RPMI7951 (cell line): Measurements from ENCODE around the gene RSRP1. TPM values are rescaled to one million over a fixed set of nuclear protein-coding genes. Genes with fewer than 3 reads are reported as not detected.
"Not testable (repeated sequence)": the region's sequence is repeated elsewhere in the genome, so short reads cannot be mapped to it uniquely, and the experiment has no call there.

Experiments
- DNase-seq: peaks from one replicate; pipeline ENCODE4 v3.0.0-alpha.2; 2012; ENCODE audit warnings: low read depth
- total RNA-seq: library from RNA; depleted of rRNA; stranded (reverse); fragments of >200 nt; shearing (Covaris generic); gene quantifications from 2 replicates; pipeline ENCODE4 v1.2.3, GENCODE V29; 2014; rRNA removed

RSRP1 gene
- 57.9 and 59.5 TPM in 2 replicates for total RNA-seq

GRCh38 chr1:25247024-25247828 is at the start of gene RSRP1:
TSS of gene RSRP1 (minus strand) at chr1:25247454. CDS start at chr1:25246963, 491 bp downstream.
- peak; percentile 96 for DNase-seq

DNA sequence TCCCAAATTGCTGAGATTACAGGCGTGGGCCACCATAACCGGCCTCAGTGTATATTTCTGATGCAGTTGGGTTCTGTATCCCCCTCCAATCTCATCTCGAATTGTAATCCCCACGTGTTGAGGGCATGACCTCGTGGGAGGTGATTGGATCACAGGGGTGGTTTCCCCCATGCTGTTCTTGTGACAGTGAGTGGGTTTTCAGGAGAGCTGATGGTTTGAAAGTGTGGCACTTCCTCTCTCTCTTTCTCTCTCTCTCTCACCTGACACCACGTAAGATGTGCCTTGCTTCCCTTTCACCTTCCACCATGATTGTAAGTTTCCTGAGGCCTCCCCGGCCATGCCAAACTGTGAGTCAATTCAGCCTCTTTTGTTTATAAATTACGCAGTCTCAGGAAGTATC is 49.2 kb upstream of the RSRP1 start:
- DNase-seq = not testable (repeated sequence)

DNA sequence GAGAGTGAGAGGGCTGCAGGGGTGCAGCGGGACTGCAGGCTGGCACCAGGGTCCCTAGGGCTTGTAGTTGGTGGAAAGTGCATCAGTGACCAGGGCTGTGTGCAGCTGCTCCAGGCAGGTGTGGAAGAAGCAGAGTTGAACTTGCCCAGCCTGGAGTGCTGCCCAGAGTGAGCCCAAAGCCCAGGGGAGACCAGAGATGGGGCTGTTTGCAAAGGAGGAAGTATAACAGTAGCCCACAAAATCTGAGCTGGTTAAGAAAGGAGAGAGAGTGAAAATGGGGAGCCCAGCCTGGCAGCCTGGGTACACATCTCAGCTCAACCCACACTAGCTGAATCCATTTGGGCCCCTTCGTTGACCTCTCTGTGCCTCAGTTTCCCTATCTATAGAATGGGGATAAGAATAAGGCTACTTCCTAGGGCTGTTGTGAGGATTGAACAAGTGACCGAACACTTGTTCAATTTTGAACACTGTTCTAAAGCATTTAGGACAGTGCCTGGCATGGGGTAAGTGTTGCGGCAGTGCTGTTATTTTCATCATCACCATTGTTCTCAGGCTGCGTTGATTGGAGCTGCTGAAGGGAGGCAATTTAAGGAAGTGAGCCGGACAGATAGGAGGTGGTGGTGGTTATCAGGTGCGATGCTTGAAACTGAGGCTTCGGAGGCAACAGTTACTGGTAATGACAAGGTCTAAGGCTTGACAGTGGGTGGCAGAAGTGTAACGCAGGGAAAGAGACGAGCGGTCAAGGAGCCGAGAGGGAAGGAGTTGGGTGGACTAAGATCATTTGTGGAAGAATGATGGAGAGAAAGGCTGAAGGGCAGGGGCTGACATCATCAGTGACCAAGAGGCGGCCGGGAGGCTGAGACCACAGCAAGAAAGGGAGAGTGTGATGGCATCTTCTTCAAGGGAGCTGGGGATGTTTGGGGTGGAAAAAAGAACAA is 47.9 kb upstream of the RSRP1 start:
- DNase-seq = not testable (repeated sequence)

DNA sequence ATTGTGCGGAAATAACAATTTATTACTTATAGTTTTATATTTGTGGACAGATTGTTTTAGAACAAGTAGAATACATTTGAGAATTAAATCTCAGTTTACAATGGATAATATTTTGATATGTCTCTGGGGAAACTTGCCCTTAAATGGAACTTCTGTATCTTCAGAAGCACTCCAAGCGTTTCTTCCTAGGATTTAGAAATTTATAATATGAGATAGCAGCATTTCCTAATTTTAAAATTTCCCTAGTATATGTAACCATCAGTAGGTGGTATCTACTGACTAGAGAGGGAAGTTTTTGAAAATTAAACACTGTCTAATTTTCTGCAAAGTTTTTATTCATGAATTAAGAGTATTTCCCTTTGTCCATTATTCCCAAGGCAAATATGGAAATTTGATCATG is 46.2 kb upstream of the RSRP1 start:
- not testable (repeated sequence) for DNase-seq

DNA sequence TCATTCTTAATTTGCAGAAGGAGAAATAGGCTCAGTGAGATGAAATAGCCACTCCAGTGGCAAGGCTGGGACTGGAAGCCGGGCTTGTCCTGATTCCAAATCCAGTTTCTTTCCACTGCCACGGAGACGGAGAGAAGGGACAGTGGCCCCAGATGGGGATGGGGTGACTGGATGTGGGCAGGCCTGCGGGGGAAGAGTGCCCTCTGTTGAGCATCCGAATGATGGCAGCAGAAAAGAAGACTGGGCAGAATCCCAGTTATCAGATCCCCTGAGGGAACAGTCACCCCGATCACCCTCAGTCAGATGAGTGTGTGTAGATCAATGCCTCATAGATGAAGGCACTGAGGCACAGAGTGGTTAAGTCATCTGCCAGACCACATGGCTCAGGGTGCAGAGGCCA is 42.8 kb upstream of the RSRP1 start:
- DNase-seq = not testable (repeated sequence)

DNA sequence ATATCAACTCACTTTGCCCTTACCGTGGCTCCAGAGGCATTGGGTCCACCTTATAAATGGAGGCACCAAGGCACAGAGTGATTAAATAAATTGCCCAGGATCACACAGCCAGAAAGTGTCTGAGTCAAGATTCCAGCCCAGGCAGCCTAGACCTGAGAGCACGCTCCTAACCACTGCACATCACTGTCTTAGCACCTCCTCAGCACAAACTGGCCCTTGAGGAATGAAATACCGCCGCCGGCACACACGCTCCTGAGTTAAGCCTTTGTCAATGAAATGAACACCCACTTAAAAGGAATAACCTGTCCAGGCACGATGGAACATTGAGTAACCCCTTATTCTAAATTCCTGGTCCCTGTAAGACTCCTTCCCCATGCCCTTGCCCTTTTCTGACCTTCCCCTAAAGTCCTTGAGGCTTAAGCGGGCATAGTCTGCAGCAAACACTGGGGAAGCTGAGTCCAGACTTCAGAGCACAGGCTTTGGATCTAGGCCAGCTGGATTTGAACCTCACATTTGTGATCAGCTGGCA is 41.4 kb upstream of the RSRP1 start:
- not testable (repeated sequence) for DNase-seq

GRCh38 chr1:25287164-25287563 is 39.9 kb upstream of the RSRP1 start:
- not testable (repeated sequence) for DNase-seq

DNA sequence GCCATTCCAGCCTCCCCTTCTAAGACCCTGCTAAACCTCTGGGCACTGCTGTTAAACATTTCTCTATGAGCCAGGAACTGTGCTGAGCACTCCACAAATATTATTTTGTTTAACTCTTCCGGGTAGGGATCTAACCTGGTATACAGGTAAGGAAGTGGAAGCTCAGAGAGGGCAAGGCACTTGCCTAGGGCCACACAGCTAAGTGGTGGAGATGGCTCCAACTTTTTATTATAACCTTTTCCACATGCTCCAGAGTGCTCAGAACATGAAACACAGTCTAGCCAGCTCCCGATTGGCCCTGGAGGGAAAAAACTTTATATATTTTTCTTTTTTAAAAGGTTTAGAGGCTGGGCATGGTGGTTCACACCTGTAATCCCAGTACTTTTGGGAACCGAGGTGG is 38.6 kb upstream of the RSRP1 start:
- not testable (repeated sequence) for DNase-seq

GRCh38 chr1:25279693-25280111 is 32.4 kb upstream of the RSRP1 start:
- not testable (repeated sequence) for DNase-seq

- DNase-seq = not testable (repeated sequence)
Measured at GRCh38 chr1:25278790-25279189, 31.5 kb upstream of the RSRP1 start.

DNA sequence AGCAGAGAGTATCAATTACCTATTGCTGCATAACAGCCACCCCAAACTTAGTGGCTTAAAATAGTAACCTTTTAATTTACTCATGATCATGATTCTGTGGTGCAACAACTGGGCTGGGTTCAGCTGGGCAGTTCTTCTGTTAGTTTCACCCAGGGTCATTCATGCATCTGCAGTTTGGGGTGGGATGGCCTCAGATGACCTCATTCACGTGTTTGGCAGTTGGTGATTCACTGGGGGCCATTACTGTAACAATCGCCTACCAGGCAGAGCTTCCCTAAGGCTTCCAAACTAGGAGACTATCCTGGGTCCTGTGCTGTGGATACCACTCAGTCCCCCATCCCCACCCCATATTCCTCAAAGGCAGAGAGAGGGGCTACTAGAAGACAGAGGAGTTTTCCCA is 31.1 kb upstream of the RSRP1 start:
- not testable (repeated sequence) for DNase-seq

DNA sequence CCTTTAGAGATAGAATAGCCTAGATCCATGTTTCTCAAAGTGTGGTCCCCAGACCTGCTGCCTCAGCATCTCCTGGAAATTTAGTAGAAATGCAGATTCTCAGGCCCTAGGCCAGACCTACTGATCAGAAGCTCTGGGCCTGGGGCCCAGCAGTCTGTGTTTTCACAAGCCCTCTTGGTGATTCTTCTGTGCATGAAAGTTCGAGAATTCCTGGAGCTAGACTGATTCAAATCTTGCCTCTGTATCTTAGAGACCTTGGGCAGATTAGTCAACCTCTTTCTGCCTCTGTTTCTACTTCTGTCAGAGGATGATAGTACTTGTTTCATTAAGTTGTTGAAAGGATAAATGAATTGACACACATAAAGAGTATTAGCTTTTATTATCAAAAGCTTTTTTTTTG is 30.0 kb upstream of the RSRP1 start:
- not testable (repeated sequence) for DNase-seq

GRCh38 chr1:25275648-25276047 is 28.4 kb upstream of the RSRP1 start:
- DNase-seq = not testable (repeated sequence)

DNA sequence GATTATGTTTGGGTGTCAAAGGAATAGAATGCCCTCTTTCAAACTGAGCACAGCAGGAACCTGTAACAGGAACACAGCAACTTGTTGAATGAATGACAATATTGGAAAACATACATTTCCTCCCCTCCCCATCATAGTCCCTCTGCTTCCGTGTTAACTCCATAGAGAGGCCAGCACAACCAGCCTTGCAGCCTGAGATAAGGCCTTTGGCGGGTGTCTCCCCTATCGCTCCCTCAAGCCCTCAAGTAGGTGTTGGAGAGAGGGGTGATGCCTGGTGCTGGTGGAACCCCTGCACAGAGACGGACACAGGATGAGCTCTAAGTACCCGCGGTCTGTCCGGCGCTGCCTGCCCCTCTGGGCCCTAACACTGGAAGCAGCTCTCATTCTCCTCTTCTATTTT is 25.0 kb upstream of the RSRP1 start, which contains the start of gene RHD:
Gene RHD, plus strand, starts transcription at position 272 of the 400 bp plus-strand sequence. Its CDS starts 39 bp downstream, at position 311.
- DNase-seq = not testable (repeated sequence)

- DNase-seq = not testable (repeated sequence)
Measured at GRCh38 chr1:25268143-25268760, 21.0 kb upstream of the RSRP1 start.

- DNase-seq = peak; percentile 54
Measured at GRCh38 chr1:25267288-25268142, 20.3 kb upstream of the RSRP1 start.

GRCh38 chr1:25266554-25267287 is 19.5 kb upstream of the RSRP1 start:
- not testable (repeated sequence) for DNase-seq

- not testable (repeated sequence) for DNase-seq
Measured at GRCh38 chr1:25260336-25260735, 13.1 kb upstream of the RSRP1 start.

DNA sequence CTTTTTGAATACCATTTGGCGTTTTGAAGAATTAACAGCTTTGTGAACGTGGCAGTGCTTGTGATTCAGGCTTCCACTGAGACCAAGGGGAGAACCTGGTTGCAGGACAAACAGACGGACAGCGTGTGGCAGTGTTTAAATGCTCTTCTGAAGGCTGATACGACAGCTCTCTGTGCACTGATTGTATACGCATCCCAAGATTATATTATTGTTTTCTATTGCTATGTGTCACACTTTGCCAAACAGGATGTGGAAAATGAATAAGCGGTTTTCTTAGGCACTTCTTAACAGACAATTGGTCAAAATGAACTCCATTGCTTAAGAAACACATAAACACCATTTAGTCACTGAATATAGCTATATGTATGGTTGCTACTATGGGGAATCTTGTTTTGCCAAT is 12.6 kb upstream of the RSRP1 start:
- peak; percentile 31 for DNase-seq

DNA sequence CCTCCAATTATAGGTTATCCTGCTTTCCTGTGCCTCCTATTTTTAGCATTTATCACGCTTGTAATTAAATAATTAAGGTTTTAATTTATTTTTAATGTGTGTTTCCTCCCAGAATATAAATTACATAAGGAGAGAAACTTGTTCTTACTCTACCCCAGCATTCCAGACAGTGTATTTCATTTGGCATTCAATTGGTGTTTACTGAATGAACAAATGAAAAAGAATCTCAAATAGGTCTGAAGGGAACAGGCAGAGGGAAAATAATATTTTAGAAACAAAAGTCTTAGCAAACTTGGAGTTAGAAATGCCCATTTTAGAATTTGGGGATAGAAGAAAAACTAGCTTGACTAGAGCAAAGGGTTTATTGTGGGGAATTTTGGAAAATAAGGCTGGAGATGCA is 9.9 kb upstream of the RSRP1 start:
- no peak for DNase-seq
